Measurements from ENCODE around the gene EML6.

DNA sequence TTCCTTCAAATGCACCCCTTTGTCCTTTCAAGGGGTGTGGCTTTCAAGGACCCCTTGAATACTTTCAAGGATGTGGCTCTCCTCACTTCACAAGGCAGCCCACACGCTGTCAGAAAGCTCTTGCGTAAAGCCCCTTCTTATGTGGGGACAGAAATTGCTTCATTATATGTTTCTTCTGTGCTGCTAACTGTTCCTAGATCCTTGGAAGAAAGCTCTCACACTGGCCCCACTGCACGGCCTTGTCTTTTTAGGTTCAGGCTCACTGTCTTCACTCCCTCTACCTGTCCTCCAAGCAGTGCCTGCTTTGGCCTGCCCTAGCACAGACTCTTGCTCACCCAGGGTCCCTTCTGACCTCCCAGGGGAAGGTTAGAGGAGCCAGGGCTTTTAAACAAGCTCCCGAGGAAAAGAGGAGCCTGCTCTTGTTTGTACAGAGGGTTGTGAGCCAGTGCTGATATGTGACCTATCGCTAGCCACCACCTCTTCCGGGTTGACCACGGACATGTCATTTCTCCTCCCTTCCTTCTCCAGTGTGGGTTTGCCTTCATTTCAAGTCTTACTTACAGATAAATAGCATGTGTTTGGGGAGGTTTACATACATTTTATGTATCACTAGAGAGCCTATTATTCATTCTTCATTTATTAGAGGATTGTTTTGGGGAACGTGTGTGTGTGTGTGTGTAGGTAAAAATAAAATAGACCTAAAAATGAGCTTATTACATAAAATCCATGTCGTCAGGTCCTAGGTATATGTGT, 232.1 kb downstream of the EML6 start:
- no peak for TF ChIP-seq POLR2AphosphoS5 (IDR thresholded peaks at IDR 0.05; ENCODE audit: low read depth, low read length)
- TF ChIP-seq, protein P1, sequence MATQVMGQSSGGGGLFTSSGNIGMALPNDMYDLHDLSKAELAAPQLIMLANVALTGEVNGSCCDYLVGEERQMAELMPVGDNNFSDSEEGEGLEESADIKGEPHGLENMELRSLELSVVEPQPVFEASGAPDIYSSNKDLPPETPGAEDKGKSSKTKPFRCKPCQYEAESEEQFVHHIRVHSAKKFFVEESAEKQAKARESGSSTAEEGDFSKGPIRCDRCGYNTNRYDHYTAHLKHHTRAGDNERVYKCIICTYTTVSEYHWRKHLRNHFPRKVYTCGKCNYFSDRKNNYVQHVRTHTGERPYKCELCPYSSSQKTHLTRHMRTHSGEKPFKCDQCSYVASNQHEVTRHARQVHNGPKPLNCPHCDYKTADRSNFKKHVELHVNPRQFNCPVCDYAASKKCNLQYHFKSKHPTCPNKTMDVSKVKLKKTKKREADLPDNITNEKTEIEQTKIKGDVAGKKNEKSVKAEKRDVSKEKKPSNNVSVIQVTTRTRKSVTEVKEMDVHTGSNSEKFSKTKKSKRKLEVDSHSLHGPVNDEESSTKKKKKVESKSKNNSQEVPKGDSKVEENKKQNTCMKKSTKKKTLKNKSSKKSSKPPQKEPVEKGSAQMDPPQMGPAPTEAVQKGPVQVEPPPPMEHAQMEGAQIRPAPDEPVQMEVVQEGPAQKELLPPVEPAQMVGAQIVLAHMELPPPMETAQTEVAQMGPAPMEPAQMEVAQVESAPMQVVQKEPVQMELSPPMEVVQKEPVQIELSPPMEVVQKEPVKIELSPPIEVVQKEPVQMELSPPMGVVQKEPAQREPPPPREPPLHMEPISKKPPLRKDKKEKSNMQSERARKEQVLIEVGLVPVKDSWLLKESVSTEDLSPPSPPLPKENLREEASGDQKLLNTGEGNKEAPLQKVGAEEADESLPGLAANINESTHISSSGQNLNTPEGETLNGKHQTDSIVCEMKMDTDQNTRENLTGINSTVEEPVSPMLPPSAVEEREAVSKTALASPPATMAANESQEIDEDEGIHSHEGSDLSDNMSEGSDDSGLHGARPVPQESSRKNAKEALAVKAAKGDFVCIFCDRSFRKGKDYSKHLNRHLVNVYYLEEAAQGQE (IDR thresholded peaks at IDR 0.05; ENCODE audit: insufficient read depth in 1 of 2, low read depth in 2 of 2, low read length in 2 of 2): no peak
